ENCODE measurements around the gene SNRNP25. TPM values are rescaled to one million over a fixed set of nuclear protein-coding genes. Genes with fewer than 3 reads are reported as not detected.

The SNRNP25 gene
- total RNA-seq, 6 donors from 2014 or later, result 6.9 to 26.2 (median 16.0) TPM

DNA sequence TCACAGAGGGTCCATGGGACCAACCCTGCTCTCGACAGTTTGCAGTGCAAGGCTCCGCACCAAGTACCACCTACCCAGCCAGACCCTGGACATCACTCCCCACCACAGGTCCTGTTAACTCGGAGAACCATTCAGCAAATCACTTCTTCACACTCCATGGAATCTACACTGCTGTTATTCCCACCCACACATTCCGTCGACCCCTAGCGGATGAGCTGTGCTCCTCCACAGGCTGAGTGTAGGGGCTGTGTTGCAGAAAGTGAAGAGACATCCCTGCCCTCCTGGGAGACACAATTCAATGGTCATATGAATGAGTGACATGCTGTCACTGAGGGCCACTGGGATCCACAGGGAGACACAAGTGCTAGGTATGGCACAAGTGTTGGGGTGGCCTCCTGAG, 51.9 kb downstream of the SNRNP25 start:
- WGBS, 2 donors, result 91 to 95% methylated on average over 6 of the region's 6 CpGs
- Histone ChIP-seq H3K4me1 (peaks cover 0 to 18% (median 8%) of the 10 kb centered on the region in 4 donors), H3K36me3 (peaks cover 6 to 40% (median 22%) of the 10 kb centered on the region in 4 donors), H3K27ac (no peak overlapping the region), H3K27me3 (no peaks in the 10 kb centered on the region), H3K9me3 (no peaks in the 10 kb centered on the region), H3K4me3 (no peak overlapping the region)
- DNase-seq (no peak), ATAC-seq (ENCODE audit: low FRiP score in 2 of 2) (no peak)
- TF ChIP-seq EP300 (IDR thresholded peaks at IDR 0.05), result no peak
- TF ChIP-seq POLR2AphosphoS5 (IDR thresholded peaks at IDR 0.05), result no peak
- TF ChIP-seq CTCF (IDR thresholded peaks at IDR 0.05), result no peak
- TF ChIP-seq POLR2A (IDR thresholded peaks at IDR 0.05), result no peak

- 30 to 32% methylated on average over 6 of the region's 6 CpGs for WGBS, 2 donors
- peaks cover 6 to 52% (median 23%) of the 10 kb centered on the region in 4 donors for H3K36me3 ChIP-seq
- DNase-seq, result peak in 1 of 2 donors; percentile 66
Measured at GRCh38 chr16:106623-107324, 53.1 kb downstream of the SNRNP25 start.

More at GRCh38 chr16:106623-107324, 53.1 kb downstream of the SNRNP25 start:
- peaks cover 0 to 8% (median 3%) of the 10 kb centered on the region in 4 donors for H3K4me1 ChIP-seq
- no peaks in the 10 kb centered on the region for H3K9me3 ChIP-seq
- no peak for TF ChIP-seq EP300 (IDR thresholded peaks at IDR 0.05)
- no peak for TF ChIP-seq POLR2A (IDR thresholded peaks at IDR 0.05)
- TF ChIP-seq CTCF (IDR thresholded peaks at IDR 0.05), result peak; percentile 65 to 81 (median 75)
- no peak for TF ChIP-seq POLR2AphosphoS5 (IDR thresholded peaks at IDR 0.05)
- peak; percentile 60 to 79 for ATAC-seq (ENCODE audit: low FRiP score in 2 of 2)
- no peak overlapping the region for H3K4me3 ChIP-seq
- no peaks in the 10 kb centered on the region for H3K27me3 ChIP-seq
- no peak overlapping the region for H3K27ac ChIP-seq

Small RNA genes within 50 kb of the gene (small RNA-seq; reads per million reads assigned to genes)
- gene MIR6859-4, result 0 reads per million in 4 donors
- 0 reads per million in 4 donors for gene Z69720.2

Other genes with a start within 250 kb of the SNRNP25 start
- 10 to 100 TPM in 2 of 6 donors, 1 to 10 TPM in 4; 4.2 to 15.7 (median 6.6) TPM for gene POLR3K, start 220 bp upstream of the SNRNP25 start, total RNA-seq
- 100 to 1,000 TPM in 1 of 6 donors, 10 to 100 TPM in 5; 24.4 to 110 (median 46.3) TPM for gene RHBDF1, start 18.8 kb downstream of the SNRNP25 start, total RNA-seq
- 10 to 100 TPM; 52.6 to 99.0 (median 71.7) TPM for gene MPG, start 24.4 kb downstream of the SNRNP25 start, total RNA-seq
- gene NPRL3, start 84.8 kb downstream of the SNRNP25 start, total RNA-seq, result 10 to 100 TPM; 22.6 to 70.2 (median 29.7) TPM
- 1 to 10 TPM in 2 of 6 donors, not detected in 4; 1.1 to 1.2 TPM for gene HBZ, start 98.8 kb downstream of the SNRNP25 start, total RNA-seq
- 1 to 10 TPM in 1 of 6 donors, not detected in 5; 1.7 TPM for gene HBM, start 112.2 kb downstream of the SNRNP25 start, total RNA-seq
- gene HBA2, start 119.0 kb downstream of the SNRNP25 start, total RNA-seq, result 1,000 to 10,000 TPM in 1 of 6 donors, 100 to 1,000 TPM in 3, 10 to 100 TPM in 2; 40.1 to 1,032 (median 301) TPM
- gene HBA1, start 122.9 kb downstream of the SNRNP25 start, total RNA-seq, result 100 to 1,000 TPM in 3 of 6 donors, 10 to 100 TPM in 2, not detected in 1; 52.7 to 591 (median 286) TPM
- not detected for gene HBQ1, start 126.6 kb downstream of the SNRNP25 start, total RNA-seq
- gene LUC7L, start 175.6 kb downstream of the SNRNP25 start, total RNA-seq, result 100 to 1,000 TPM in 3 of 6 donors, 10 to 100 TPM in 3; 57.9 to 394 (median 108) TPM
- gene FAM234A, start 181.0 kb downstream of the SNRNP25 start, total RNA-seq, result 10 to 100 TPM; 55.4 to 92.7 (median 66.0) TPM
- 10 to 100 TPM in 2 of 6 donors, 1 to 10 TPM in 4; 1.9 to 16.8 (median 5.5) TPM for gene RGS11, start 222.1 kb downstream of the SNRNP25 start, total RNA-seq
- gene ARHGDIG, start 226.8 kb downstream of the SNRNP25 start, total RNA-seq, result under 1 TPM in 1 of 6 donors, not detected in 5; 0.91 TPM
- gene PDIA2, start 229.3 kb downstream of the SNRNP25 start, total RNA-seq, result under 1 TPM in 2 of 6 donors, not detected in 4; 0.52 to 0.64 TPM

Measured in upper lobe of left lung (tissue), 6 donors.